Effector CD4-positive, alpha-beta T cell (primary cell): ENCODE data around the gene LIMA1.

Experiments
- DNase-seq: peaks from one replicate; pipeline ENCODE4 v3.0.0-alpha.2; 2020

Gene LIMA1

GRCh38 chr12:50214018-50214417 is 69.3 kb downstream of the LIMA1 start:
- no peak for DNase-seq

- DNase-seq: no peak
These were observed 69.9 kb downstream of the LIMA1 start for GRCh38 chr12:50213439-50213838.

- no peak for DNase-seq
These were observed 71.3 kb downstream of the LIMA1 start for GRCh38 chr12:50212071-50212467.

GRCh38 chr12:50211392-50212070 is 71.8 kb downstream of the LIMA1 start:
- no peak for DNase-seq

- DNase-seq: no peak
These were observed 75.9 kb downstream of the LIMA1 start for GRCh38 chr12:50207424-50207823.

- DNase-seq: no peak
These were observed 77.7 kb downstream of the LIMA1 start for GRCh38 chr12:50205648-50206047.

GRCh38 chr12:50203691-50204090 is 79.6 kb downstream of the LIMA1 start:
- DNase-seq: no peak

- no peak for DNase-seq
These were observed 81.3 kb downstream of the LIMA1 start for GRCh38 chr12:50201987-50202521.

GRCh38 chr12:50200552-50201273 is 82.6 kb downstream of the LIMA1 start:
- no peak for DNase-seq

GRCh38 chr12:50198829-50199228 is 84.5 kb downstream of the LIMA1 start:
- no peak for DNase-seq

- no peak for DNase-seq
These were observed 86.0 kb downstream of the LIMA1 start for GRCh38 chr12:50197297-50197727.

GRCh38 chr12:50196537-50196936 is 86.8 kb downstream of the LIMA1 start:
- no peak for DNase-seq

GRCh38 chr12:50195832-50196231 is 87.5 kb downstream of the LIMA1 start:
- no peak for DNase-seq

- DNase-seq: no peak
These were observed 90.4 kb downstream of the LIMA1 start for GRCh38 chr12:50192908-50193307.

GRCh38 chr12:50192236-50192635 is 91.1 kb downstream of the LIMA1 start:
- no peak for DNase-seq

- no peak for DNase-seq
These were observed 92.5 kb downstream of the LIMA1 start for GRCh38 chr12:50190859-50191258.

GRCh38 chr12:50188875-50189575 is 94.3 kb downstream of the LIMA1 start:
- DNase-seq: no peak

- DNase-seq: no peak
These were observed 95.0 kb downstream of the LIMA1 start for GRCh38 chr12:50188241-50188781.

- DNase-seq: no peak
These were observed 96.0 kb downstream of the LIMA1 start for GRCh38 chr12:50187084-50187900.

GRCh38 chr12:50186681-50187080 is 96.6 kb downstream of the LIMA1 start:
- no peak for DNase-seq

- no peak for DNase-seq
These were observed 97.2 kb downstream of the LIMA1 start for GRCh38 chr12:50185970-50186663.
